Stimulated activated CD4-positive, alpha-beta T cell treated with anti-CD3 and anti-CD28 coated beads, Interleukin-1b, Interleukin-23, amount 100 ng/mL, for 24 hours (primary cell): ENCODE data around the gene DCAKD.

Experiments used
- DNase-seq, 4 experiments: peaks; one replicate each; pipeline ENCODE4 v3.0.0-alpha.2; 2020; ENCODE audit warnings: low read depth in 4 of 4, low spot score in 1 of 4

DCAKD gene

DNA sequence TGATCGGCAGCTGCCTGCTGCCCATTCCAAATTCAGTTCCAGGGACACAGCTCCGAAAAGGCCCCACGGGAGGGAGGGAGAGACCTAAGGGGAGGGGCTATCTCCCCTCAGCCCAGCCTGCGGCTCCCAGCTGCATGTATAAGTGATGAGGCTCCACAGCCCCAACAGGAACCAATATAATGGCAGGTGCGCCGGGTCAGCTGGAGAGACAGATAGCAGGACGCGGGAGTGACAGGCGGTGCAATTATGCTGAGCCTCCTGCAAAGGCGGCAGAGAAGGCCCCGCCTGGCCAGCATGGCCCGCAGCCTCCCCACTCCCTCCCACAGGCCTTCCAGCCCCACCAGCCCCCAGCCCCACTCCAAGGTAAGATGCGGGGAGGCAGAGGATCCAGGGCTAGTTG lies 75.2 kb downstream of the DCAKD start:
- no peak for DNase-seq
